Measurements from ENCODE around the gene SLC25A18. TPM values are rescaled to one million over a fixed set of nuclear protein-coding genes. Genes with fewer than 3 reads are reported as not detected.
"Not testable (repeated sequence)": the region's sequence is repeated elsewhere in the genome, so short reads cannot be mapped to it uniquely, and the experiment has no call there.

SLC25A18 gene
- total and polyA plus RNA-seq, 8 donors: 0.70 to 3.1 (median 1.8) TPM; not detected in 1

- intact Hi-C loops (cut with DNase I; ENCODE audit: low total_unique reads): loop anchor here (10.0 kb wide), 1 partner anchor 186 kb away; no protein-coding TSS in a partner anchor
- H3K9me3 ChIP-seq: no peaks in the 10 kb centered on the region
- no peak for TF ChIP-seq POLR2AphosphoS5 (IDR thresholded peaks at IDR 0.05)
- TF ChIP-seq EP300 (IDR thresholded peaks at IDR 0.05): no peak
- no peak for TF ChIP-seq CTCF (IDR thresholded peaks at IDR 0.05)
- no peak for TF ChIP-seq POLR2A (IDR thresholded peaks at IDR 0.05)
- H3K27me3 ChIP-seq: no peaks in the 10 kb centered on the region
- no peak overlapping the region for H3K4me3 ChIP-seq
- H3K27ac ChIP-seq: no peak overlapping the region
- H3K36me3 ChIP-seq: no peaks in the 10 kb centered on the region
- no peak for DNase-seq
- WGBS, 5 donors: 88 to 93% (median 92%) methylated on average over 10 of the region's 10 CpGs
- H3K4me1 ChIP-seq: peaks cover 0 to 16% (median 3%) of the 10 kb centered on the region in 4 donors
Observed at GRCh38 chr22:17559188-17559587, 4.1 kb upstream of the SLC25A18 start.

GRCh38 chr22:17563936-17564391, 666 bp downstream of the SLC25A18 start:
- H3K36me3 ChIP-seq: no peaks in the 10 kb centered on the region
- 73 to 87% (median 85%) methylated on average over 11 of the region's 11 CpGs for whole genome bisulfite sequencing, 5 donors
- TF ChIP-seq CTCF (IDR thresholded peaks at IDR 0.05) (no peak), EP300 (IDR thresholded peaks at IDR 0.05) (peak; percentile 87), POLR2A (IDR thresholded peaks at IDR 0.05) (no peak), POLR2AphosphoS5 (IDR thresholded peaks at IDR 0.05) (peak; percentile 42 to 82 (median 46))
- intact Hi-C loops (cut with DNase I; ENCODE audit: low total_unique reads): no loop called here
- peak overlapping the region in 4 of 5 donors; percentile 49 to 93 (median 69) for H3K27ac ChIP-seq
- H3K4me1 ChIP-seq: peaks cover 0 to 18% (median 5%) of the 10 kb centered on the region in 4 donors
- H3K4me3 ChIP-seq: no peak overlapping the region
- no peaks in the 10 kb centered on the region for H3K27me3 ChIP-seq
- peak in 1 of 2 donors; percentile 65 for DNase-seq
- H3K9me3 ChIP-seq: no peaks in the 10 kb centered on the region

GRCh38 chr22:17566016-17566687, 2.9 kb downstream of the SLC25A18 start:
- DNase-seq; H3K4me3 ChIP-seq; H3K36me3 ChIP-seq; intact Hi-C loops (cut with DNase I; ENCODE audit: low total_unique reads); H3K9me3 ChIP-seq; H3K27me3 ChIP-seq: not testable (repeated sequence)
- Histone ChIP-seq H3K4me1 (peaks cover 13 to 36% (median 25%) of the 10 kb centered on the region in 4 donors), H3K27ac (peak overlapping the region in 1 of 5 donors; percentile 93)
- 89 to 93% (median 91%) methylated on average over 18 to 19 of the region's 19 CpGs for WGBS, 5 donors

- no peaks in the 10 kb centered on the region for H3K9me3 ChIP-seq
- no peak overlapping the region for H3K4me3 ChIP-seq
- H3K27me3 ChIP-seq: peaks cover 0 to 4% (median 0%) of the 10 kb centered on the region in 3 donors
- H3K36me3 ChIP-seq: no peaks in the 10 kb centered on the region
- peak overlapping the region in 2 of 5 donors; percentile 31 to 93 for H3K27ac ChIP-seq
- intact Hi-C loops (cut with DNase I; ENCODE audit: low total_unique reads): no loop called here
- H3K4me1 ChIP-seq: peaks cover 16 to 43% (median 30%) of the 10 kb centered on the region in 4 donors
- TF ChIP-seq POLR2AphosphoS5 (IDR thresholded peaks at IDR 0.05): no peak
- TF ChIP-seq EP300 (IDR thresholded peaks at IDR 0.05): no peak
- TF ChIP-seq POLR2A (IDR thresholded peaks at IDR 0.05): no peak
- TF ChIP-seq CTCF (IDR thresholded peaks at IDR 0.05): no peak
- WGBS, 5 donors: 73 to 89% (median 85%) methylated on average over 10 of the region's 10 CpGs
- no peak for DNase-seq
Observed at GRCh38 chr22:17566776-17567175, 3.5 kb downstream of the SLC25A18 start.

Measured in stomach (tissue), 9 donors.